Activated CD4-positive, alpha-beta T cell treated with anti-CD3 and anti-CD28 coated beads, Interleukin-2, amount 50 U/mL, for 1 hour (primary cell): ENCODE measurements around the gene CNNM2.
"Not testable (repeated sequence)": the region's sequence is repeated elsewhere in the genome, so short reads cannot be mapped to it uniquely, and the experiment has no call there.

Source experiments
- DNase-seq: peaks from one replicate; pipeline ENCODE4 v3.0.0-alpha.2; 2020

The CNNM2 gene

GRCh38 chr10:102927311-102928010 lies 9.4 kb downstream of the CNNM2 start:
- DNase-seq: no peak

- not testable (repeated sequence) for DNase-seq
Measured at GRCh38 chr10:102928442-102928841, 10.3 kb downstream of the CNNM2 start.

GRCh38 chr10:102930720-102931119 lies 12.6 kb downstream of the CNNM2 start:
- no peak for DNase-seq

- DNase-seq: no peak
Measured at GRCh38 chr10:102931643-102932042, 13.5 kb downstream of the CNNM2 start.

- no peak for DNase-seq
Measured at GRCh38 chr10:102935505-102935904, 17.4 kb downstream of the CNNM2 start.

- no peak for DNase-seq
Measured at GRCh38 chr10:102935939-102936605, 18.0 kb downstream of the CNNM2 start.

- DNase-seq: no peak
Measured at GRCh38 chr10:102941401-102941800, 23.3 kb downstream of the CNNM2 start.

- no peak for DNase-seq
Measured at GRCh38 chr10:102945449-102945848, 27.4 kb downstream of the CNNM2 start.

GRCh38 chr10:102945962-102946361 lies 27.9 kb downstream of the CNNM2 start:
- no peak for DNase-seq

GRCh38 chr10:102946992-102947391 lies 28.9 kb downstream of the CNNM2 start:
- no peak for DNase-seq

GRCh38 chr10:102948176-102948575 lies 30.1 kb downstream of the CNNM2 start:
- DNase-seq: no peak

GRCh38 chr10:102948786-102949185 lies 30.7 kb downstream of the CNNM2 start:
- DNase-seq: no peak

GRCh38 chr10:102949916-102950315 lies 31.8 kb downstream of the CNNM2 start:
- no peak for DNase-seq

- no peak for DNase-seq
Measured at GRCh38 chr10:102951316-102951715, 33.2 kb downstream of the CNNM2 start.

- DNase-seq: no peak
Measured at GRCh38 chr10:102959360-102959759, 41.3 kb downstream of the CNNM2 start.

GRCh38 chr10:102960157-102960556 lies 42.1 kb downstream of the CNNM2 start:
- DNase-seq: no peak

- DNase-seq: no peak
Measured at GRCh38 chr10:102962267-102962666, 44.2 kb downstream of the CNNM2 start.

GRCh38 chr10:102962951-102963755 lies 45.1 kb downstream of the CNNM2 start:
- no peak for DNase-seq

- no peak for DNase-seq
Measured at GRCh38 chr10:102963756-102964025, 45.6 kb downstream of the CNNM2 start.

GRCh38 chr10:102964064-102964463 lies 46.0 kb downstream of the CNNM2 start:
- not testable (repeated sequence) for DNase-seq

GRCh38 chr10:102964713-102965112 lies 46.6 kb downstream of the CNNM2 start:
- DNase-seq: no peak

- no peak for DNase-seq
Measured at GRCh38 chr10:102965311-102965851, 47.3 kb downstream of the CNNM2 start.

GRCh38 chr10:102967123-102967522 lies 49.0 kb downstream of the CNNM2 start:
- no peak for DNase-seq
